HG03520 (cell line): ENCODE measurements around the gene PSMD9.
"Not testable (repeated sequence)": the region's sequence is repeated elsewhere in the genome, so short reads cannot be mapped to it uniquely, and the experiment has no call there.

Experiments used
- ATAC-seq: cut with Tn5 transposase; IDR thresholded peaks from one replicate; pipeline ENCODE4 v1.9.1; 2021; ENCODE audit warnings: mild to moderate bottlenecking, moderate library complexity; ENCODE audit not compliant: unreplicated experiment

The PSMD9 gene

GRCh38 chr12:121888478-121889273, at the start of gene PSMD9:
TSS of gene PSMD9 (plus strand) at chr12:121888790. CDS start at chr12:121888857, 67 bp downstream.
- peak; percentile 87 for ATAC-seq

GRCh38 chr12:121839106-121839992, 49.2 kb upstream of the PSMD9 start:
- peak; percentile 87 for ATAC-seq

GRCh38 chr12:121839993-121840761, 48.4 kb upstream of the PSMD9 start:
- no peak for ATAC-seq

DNA sequence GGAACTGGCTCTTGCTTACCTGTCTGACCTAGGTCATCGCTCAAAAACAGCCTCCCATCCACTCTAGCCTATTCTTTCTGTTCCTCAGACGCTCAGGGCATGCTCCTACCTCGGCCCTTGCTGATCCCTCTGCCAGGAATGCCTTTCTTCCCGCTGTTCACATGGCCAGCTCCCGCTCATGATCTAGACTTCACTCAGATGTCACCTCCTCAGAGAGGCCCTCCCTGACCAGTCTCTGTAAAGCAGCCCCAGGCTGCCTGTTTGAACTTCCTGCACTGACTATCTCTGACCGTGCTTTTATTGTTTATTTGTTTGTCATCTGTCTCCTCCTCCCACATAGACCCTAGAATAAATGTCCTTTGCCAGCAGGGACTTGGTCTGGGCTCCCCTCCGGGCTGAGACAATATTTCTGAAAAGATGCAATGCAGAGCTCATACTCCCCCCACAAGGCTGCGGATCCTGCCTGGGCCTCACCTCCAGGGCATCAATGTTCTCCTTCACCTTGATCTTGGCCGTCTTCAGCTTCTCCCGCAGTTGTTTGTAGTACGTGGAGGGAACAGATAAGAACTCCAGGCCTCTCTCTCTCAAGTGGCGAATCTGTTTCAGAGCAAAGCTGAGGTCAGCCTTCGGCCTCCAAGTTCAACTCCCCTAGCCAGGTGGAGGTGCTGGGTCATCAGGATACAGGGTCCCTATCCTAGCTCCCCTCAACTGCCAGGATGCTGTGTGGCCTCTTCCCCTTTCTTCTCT, 45.2 kb upstream of the PSMD9 start:
- ATAC-seq, result no peak

DNA sequence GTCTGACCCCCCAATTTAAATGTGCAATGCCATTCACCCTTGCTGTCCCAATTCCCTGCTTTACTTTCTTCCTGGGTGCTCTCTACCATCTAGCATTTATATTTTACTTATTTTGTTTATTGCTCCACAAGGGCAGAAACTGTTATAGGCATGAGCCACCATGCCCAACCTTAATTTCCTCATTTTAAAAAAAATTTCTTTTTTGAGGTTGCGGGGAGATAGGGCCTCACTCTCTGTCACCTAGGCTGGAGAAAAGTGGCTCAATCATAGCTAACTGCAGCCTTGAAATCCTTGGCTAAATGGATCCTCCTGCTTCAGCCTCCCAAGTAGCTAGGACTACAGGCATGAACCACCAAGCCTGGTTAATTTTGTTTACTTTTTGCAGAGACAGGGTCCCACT, 42.9 kb upstream of the PSMD9 start:
- ATAC-seq, result no peak

- no peak for ATAC-seq
Measured at GRCh38 chr12:121849211-121849610, 39.4 kb upstream of the PSMD9 start.

DNA sequence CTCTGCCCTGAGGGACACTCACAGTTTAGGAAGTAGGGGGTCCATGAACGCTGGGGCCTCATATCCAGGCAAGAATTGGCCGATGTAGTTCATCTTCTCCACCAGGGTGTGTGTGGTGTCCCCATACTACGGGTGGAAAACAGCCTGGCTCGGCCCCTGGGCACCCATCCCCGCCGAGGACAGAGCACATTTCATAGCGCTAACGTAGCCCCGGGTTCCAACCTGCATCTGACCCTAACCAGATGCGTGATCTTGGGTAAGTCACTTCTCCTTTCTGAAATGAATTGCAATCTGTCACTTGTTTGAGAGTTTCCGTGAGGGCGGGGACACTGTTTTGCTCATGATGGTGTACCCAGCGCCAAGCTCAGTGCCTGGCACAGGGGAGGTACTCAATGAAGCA, 38.9 kb upstream of the PSMD9 start:
- ATAC-seq, result no peak

GRCh38 chr12:121852392-121852791, 36.2 kb upstream of the PSMD9 start:
- ATAC-seq, result not testable (repeated sequence)

GRCh38 chr12:121857322-121858246, 31.0 kb upstream of the PSMD9 start:
- ATAC-seq, result no peak

DNA sequence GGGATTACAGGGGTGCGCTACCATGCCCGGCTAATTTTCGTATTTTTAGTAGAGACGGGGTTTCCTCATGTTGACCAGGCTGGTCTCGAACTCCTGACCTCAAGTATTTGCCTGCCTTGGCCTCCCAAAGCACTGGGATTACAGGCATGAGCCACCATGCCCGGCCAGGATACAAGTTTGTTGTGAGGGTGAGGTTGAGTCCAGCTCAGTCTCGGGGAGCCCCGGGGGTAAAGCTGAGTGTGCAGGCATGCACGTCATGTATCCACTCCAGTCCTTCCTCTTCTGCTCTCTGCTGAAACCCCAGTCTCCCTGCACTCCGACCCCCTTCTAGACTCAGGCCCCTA, 30.3 kb upstream of the PSMD9 start:
- ATAC-seq, result no peak

DNA sequence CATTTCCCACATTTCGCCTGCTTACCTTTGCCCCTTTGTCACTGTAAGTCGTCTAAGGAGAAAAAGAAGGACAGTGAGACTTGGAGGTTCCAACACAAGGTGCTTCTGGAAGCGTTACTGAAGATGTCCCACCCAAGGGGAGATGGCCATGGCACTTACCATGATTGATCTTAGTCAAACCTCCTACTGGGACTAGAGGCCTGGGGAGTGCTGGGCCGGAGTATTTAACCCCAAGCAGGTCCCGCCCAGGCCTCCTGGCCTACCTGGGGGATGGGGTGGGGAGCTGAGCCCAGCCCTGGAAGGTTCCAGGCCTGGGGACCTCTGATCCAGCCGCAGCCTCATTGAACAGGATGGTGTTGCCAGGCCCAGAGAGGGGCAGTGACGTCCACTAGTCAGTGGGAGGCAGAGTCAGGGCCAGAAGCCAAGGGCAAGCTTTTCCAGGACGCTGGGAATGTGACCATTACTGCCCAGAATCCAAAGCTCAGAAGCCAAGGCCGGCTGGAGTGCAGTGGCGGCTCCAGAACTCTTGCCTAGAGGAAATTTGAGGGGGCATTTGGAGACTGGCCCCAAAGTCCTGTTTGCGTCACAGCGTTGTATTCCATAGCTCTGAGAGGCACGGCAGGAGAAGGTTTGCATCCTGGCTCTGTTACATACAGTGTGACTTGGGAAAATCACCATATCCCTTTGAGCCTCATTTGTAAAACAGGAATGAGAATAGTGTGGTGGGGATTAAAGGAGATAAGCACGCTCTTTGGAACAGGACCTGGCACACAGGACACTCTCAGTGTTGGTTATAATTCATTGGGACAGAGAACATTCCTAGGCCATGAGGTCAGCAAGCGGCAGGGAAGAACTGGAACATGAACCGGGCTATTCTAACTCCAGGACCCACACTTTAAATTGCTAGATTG, 29.7 kb upstream of the PSMD9 start, which contains the start of gene HPD:
HPD (minus strand) TSS at position 198 of the 911 bp plus-strand sequence; CDS start at position 162, 36 bp downstream.
- no peak for ATAC-seq

DNA sequence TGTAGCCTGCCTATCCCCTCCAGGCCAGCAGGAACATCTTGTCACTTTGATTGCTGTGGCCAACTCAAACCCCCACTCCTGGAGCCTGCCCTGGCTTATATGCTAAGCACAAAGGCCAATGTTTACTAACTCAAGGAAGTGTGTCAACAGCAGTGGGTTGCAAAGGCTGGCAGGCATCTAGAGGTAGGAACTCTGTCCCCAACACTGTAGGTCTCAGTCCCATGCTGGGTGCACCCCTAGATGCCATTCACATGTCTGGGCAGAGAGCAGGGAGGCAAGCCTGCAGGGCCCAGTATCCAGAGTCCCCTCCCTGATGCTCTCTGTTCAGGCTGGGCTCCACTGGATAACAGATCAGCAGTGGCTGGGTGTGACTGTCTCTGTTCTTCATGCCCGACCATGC, 28.3 kb upstream of the PSMD9 start:
- no peak for ATAC-seq

GRCh38 chr12:121860699-121861098, 27.9 kb upstream of the PSMD9 start:
- ATAC-seq, result not testable (repeated sequence)

- ATAC-seq, result no peak
Measured at GRCh38 chr12:121861636-121862254, 26.8 kb upstream of the PSMD9 start.

GRCh38 chr12:121866331-121866730, 22.3 kb upstream of the PSMD9 start:
- ATAC-seq, result no peak

DNA sequence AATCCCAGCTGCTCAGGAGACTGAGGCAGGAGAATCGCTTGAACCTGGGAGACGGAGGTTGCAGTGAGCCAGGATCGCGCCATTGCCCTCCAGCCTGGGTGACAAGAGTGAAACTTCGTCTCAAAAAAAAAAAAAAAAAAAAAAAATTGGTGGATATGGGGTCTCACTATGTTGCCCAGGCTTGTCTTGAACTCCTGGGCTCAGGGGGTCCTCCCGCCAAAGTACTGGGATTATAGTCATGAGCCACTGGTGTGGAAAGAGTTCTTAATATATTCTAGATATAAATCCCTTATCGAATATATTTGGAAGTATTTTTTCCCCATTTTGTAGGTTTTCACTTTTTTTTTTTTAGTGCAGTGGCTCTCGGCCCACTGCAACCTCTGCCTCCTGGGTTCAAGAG, 19.4 kb upstream of the PSMD9 start:
- ATAC-seq, result not testable (repeated sequence)

DNA sequence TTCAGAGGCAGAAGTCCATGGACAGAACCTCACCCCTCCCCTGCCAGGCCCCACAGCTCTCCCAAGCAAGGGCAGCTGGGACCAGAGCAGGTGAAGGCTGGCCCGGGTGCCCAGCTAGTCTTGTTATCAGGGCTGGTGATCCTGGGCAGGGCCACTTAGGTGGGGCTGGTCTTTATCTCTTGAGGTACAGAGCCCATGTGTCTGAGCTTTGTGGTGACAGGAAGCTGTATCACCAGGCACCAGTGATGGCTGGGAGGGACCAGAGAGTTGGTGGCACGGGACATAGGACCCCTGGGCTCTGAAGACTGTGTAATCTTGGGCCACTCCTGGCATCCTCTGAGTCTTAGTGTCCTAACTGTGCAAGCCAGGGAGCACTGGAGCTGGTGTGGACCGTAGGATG, 17.1 kb upstream of the PSMD9 start:
- no peak for ATAC-seq
